Measurements from ENCODE around the gene RGS16. TPM values are rescaled to one million over a fixed set of nuclear protein-coding genes. Genes with fewer than 3 reads are reported as not detected.

The RGS16 gene
- total and polyA plus RNA-seq, 9 of the 15 experiments (the other 6 are each of a cell fraction or from before 2014, with no cell fraction given) = 0.07 to 0.55 (median 0.36) TPM

DNA sequence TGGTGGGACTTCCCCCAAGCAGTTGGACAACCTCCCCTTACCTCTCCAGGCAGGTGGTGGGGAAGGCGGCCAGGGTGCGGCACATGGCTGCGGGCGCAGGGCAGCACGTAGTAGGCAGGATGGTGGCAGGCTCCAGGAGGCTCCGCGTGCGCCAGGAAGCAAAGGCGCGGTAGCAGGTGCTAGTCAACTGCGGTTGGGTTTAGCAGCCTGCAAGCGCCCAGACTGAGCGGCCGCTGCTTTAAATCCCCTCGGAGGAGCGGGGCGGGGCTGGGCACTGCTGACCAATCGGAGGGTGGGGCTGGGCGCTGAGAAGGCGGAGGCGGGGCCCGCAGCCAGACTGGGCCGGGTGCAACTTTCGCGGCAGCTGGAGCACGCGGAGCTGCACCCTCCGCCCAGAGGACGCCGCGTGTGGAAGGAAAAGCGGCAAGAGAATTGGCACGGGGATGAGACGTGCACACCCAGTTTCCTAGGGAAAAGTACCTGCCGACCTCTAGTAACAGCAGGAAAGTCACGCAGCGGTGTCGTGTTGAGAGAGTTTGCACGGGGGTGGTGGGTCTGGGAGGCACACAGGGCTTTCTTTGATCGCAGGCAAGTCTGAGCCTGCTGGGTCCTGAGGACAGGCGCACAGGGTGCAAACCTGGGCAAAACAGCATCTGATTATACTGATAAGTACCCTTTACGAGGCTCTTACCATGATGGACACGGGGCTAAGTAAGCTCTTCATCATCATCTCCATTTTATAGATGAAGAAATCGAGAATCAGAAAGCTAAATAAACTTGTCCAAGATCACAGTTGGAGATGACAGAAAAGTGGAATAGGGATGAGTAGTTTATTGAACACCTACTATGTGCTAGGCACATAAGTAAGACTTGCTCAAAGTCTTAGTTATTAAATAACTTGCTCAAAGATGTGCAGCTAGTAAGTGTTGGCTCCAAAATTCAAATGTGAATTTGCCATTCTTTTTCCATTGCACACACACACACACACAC lies at the start of gene RGS16 (continued):
- TF ChIP-seq ZNF695 (CRISPR knock-in tag; IDR thresholded peaks at IDR 0.05) (peak; percentile 65; the same call in 1 of the 2 replicates), MCM5 (IDR thresholded peaks at IDR 0.05; ENCODE audit: low read depth) (no peak), PHTF2 (CRISPR knock-in tag; IDR thresholded peaks at IDR 0.05) (no peak), CBX8 (IDR thresholded peaks at IDR 0.05; ENCODE audit: borderline replicate concordance, extremely low read depth, low read depth, low read length, poor library complexity, severe bottlenecking) (no peak), HDAC2 (IDR thresholded peaks at IDR 0.05) (0 out of 2 replicates have a peak, but pooled peaks have one; percentile 46), IRF2 (CRISPR knock-in tag; IDR thresholded peaks at IDR 0.05) (no peak), CBFA2T2 (conservative IDR thresholded peaks at IDR 0.05) (no peak), ZNF174 (CRISPR knock-in tag; IDR thresholded peaks at IDR 0.05) (no peak), U2AF2 (optimal IDR thresholded peaks at IDR 0.05; ENCODE audit: low read depth, low read length) (no peak), SRSF3 (IDR thresholded peaks at IDR 0.05; ENCODE audit: insufficient read depth, low read length) (no peak), TBP (optimal IDR thresholded peaks at IDR 0.05; ENCODE audit: low read depth, low read length) (peak; percentile 54), ZSCAN32 (CRISPR knock-in tag; IDR thresholded peaks at IDR 0.05) (no peak)
- TF ChIP-seq, protein P1, sequence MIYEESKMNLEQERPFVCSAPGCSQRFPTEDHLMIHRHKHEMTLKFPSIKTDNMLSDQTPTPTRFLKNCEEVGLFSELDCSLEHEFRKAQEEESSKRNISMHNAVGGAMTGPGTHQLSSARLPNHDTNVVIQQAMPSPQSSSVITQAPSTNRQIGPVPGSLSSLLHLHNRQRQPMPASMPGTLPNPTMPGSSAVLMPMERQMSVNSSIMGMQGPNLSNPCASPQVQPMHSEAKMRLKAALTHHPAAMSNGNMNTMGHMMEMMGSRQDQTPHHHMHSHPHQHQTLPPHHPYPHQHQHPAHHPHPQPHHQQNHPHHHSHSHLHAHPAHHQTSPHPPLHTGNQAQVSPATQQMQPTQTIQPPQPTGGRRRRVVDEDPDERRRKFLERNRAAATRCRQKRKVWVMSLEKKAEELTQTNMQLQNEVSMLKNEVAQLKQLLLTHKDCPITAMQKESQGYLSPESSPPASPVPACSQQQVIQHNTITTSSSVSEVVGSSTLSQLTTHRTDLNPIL (CRISPR knock-in tag; IDR thresholded peaks at IDR 0.05) = no peak
- TF ChIP-seq, protein P2, sequence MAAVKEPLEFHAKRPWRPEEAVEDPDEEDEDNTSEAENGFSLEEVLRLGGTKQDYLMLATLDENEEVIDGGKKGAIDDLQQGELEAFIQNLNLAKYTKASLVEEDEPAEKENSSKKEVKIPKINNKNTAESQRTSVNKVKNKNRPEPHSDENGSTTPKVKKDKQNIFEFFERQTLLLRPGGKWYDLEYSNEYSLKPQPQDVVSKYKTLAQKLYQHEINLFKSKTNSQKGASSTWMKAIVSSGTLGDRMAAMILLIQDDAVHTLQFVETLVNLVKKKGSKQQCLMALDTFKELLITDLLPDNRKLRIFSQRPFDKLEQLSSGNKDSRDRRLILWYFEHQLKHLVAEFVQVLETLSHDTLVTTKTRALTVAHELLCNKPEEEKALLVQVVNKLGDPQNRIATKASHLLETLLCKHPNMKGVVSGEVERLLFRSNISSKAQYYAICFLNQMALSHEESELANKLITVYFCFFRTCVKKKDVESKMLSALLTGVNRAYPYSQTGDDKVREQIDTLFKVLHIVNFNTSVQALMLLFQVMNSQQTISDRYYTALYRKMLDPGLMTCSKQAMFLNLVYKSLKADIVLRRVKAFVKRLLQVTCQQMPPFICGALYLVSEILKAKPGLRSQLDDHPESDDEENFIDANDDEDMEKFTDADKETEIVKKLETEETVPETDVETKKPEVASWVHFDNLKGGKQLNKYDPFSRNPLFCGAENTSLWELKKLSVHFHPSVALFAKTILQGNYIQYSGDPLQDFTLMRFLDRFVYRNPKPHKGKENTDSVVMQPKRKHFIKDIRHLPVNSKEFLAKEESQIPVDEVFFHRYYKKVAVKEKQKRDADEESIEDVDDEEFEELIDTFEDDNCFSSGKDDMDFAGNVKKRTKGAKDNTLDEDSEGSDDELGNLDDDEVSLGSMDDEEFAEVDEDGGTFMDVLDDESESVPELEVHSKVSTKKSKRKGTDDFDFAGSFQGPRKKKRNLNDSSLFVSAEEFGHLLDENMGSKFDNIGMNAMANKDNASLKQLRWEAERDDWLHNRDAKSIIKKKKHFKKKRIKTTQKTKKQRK (IDR thresholded peaks at IDR 0.05; ENCODE audit: borderline replicate concordance, low read depth, low read length) = no peak
- TF ChIP-seq, protein P3, sequence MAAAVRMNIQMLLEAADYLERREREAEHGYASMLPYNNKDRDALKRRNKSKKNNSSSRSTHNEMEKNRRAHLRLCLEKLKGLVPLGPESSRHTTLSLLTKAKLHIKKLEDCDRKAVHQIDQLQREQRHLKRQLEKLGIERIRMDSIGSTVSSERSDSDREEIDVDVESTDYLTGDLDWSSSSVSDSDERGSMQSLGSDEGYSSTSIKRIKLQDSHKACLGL (CRISPR knock-in tag; IDR thresholded peaks at IDR 0.05; ENCODE audit: borderline replicate concordance, poor library complexity, severe bottlenecking) = no peak
- TF ChIP-seq, protein P4, sequence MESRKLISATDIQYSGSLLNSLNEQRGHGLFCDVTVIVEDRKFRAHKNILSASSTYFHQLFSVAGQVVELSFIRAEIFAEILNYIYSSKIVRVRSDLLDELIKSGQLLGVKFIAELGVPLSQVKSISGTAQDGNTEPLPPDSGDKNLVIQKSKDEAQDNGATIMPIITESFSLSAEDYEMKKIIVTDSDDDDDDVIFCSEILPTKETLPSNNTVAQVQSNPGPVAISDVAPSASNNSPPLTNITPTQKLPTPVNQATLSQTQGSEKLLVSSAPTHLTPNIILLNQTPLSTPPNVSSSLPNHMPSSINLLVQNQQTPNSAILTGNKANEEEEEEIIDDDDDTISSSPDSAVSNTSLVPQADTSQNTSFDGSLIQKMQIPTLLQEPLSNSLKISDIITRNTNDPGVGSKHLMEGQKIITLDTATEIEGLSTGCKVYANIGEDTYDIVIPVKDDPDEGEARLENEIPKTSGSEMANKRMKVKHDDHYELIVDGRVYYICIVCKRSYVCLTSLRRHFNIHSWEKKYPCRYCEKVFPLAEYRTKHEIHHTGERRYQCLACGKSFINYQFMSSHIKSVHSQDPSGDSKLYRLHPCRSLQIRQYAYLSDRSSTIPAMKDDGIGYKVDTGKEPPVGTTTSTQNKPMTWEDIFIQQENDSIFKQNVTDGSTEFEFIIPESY (CRISPR knock-in tag; IDR thresholded peaks at IDR 0.05) = peak; percentile 82

Measured in K562 (cell line).